Activated T-helper 2 cell treated with anti-CD3 and anti-CD28 coated beads, Interferon-gamma antibody, Interleukin-2, Interleukin-4, amounts not matched to agents 10 μg/mL and 5 μg/mL and 100 μg/mL, durations not matched to agents 14 hours and 24 hours and 36 hours (primary cell): ENCODE measurements around the gene TPSG1. TPM values are rescaled to one million over a fixed set of nuclear protein-coding genes. Genes with fewer than 3 reads are reported as not detected.
"Not testable (repeated sequence)": the region's sequence is repeated elsewhere in the genome, so short reads cannot be mapped to it uniquely, and the experiment has no call there.

ENCODE experiments used
- DNase-seq: peaks from one replicate; pipeline ENCODE4 v3.0.0; 2021; ENCODE audit warnings: low spot score
- H3K27ac Mint-ChIP-seq: one replicate; pipeline ENCODE4 v1.8.0; 2021; ENCODE audit warnings: mixed read lengths
- H3K27me3 Mint-ChIP-seq: one replicate; pipeline ENCODE4 v1.8.0; 2021; ENCODE audit warnings: low read depth, mixed read lengths
- H3K36me3 Mint-ChIP-seq: one replicate; pipeline ENCODE4 v1.8.0; 2021; ENCODE audit warnings: low read depth, mixed read lengths
- H3K4me1 Mint-ChIP-seq: one replicate; pipeline ENCODE4 v1.8.0; 2021; ENCODE audit warnings: low read depth, mixed read lengths
- H3K4me3 Mint-ChIP-seq: one replicate; pipeline ENCODE4 v1.8.0; 2021; ENCODE audit warnings: low read depth, mild to moderate bottlenecking, moderate library complexity, mixed read lengths
- H3K9me3 Mint-ChIP-seq: one replicate; pipeline ENCODE4 v1.8.0; 2021; ENCODE audit warnings: mixed read lengths
- intact Hi-C: fragments of 100-400 bp; cut with micrococcal nuclease; formaldehyde crosslinking; loops from one replicate; pipeline ENCODE4 v1.15.1; 2023
- total RNA-seq: library from RNA; stranded (reverse); gene quantifications from 2 replicates; pipeline ENCODE4 v1.2.3, GENCODE V29; 2022

Gene TPSG1
- total RNA-seq, 1 donor from 2014 or later, result not detected

DNA sequence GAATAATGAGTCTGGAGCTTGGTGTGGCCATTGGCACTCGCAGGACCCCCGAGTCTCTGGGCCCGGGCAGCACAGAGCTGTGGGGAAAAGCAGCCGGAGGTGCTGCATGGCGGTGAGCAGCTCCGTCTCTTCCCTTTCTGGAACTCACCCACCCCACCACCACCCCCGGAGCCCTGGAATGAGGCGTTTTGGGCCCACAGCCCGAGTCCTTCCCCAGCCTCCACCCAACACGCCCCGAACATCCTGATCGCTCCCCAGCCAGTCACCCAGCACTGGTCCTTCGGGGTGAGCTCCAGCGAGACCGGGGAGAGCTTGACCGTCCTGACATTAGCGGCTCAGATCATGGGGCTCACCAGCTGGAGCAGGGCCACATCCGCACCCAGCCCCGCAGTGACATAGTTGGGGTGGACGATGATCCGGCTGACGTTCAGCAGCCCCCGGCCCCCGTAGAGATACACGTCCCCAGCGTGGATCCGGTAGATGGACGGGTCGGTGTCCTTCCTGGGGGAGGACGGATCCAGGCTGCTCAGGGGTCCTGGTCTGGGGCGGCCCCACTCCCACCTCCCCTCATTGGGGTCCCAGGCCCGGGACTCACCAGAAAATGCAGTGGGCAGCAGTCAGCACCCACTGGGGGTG is 37.3 kb upstream of the TPSG1 start:
- Mint-ChIP-seq H3K36me3 (no peaks in the 10 kb centered on the region), H3K9me3 (peaks cover 10% of the 10 kb centered on the region), H3K27ac (no peak overlapping the region), H3K27me3 (peaks cover 10% of the 10 kb centered on the region), H3K4me3 (no peak overlapping the region), H3K4me1 (no peaks in the 10 kb centered on the region)
- no peak for DNase-seq
- intact Hi-C loops, result no loop called here

DNA sequence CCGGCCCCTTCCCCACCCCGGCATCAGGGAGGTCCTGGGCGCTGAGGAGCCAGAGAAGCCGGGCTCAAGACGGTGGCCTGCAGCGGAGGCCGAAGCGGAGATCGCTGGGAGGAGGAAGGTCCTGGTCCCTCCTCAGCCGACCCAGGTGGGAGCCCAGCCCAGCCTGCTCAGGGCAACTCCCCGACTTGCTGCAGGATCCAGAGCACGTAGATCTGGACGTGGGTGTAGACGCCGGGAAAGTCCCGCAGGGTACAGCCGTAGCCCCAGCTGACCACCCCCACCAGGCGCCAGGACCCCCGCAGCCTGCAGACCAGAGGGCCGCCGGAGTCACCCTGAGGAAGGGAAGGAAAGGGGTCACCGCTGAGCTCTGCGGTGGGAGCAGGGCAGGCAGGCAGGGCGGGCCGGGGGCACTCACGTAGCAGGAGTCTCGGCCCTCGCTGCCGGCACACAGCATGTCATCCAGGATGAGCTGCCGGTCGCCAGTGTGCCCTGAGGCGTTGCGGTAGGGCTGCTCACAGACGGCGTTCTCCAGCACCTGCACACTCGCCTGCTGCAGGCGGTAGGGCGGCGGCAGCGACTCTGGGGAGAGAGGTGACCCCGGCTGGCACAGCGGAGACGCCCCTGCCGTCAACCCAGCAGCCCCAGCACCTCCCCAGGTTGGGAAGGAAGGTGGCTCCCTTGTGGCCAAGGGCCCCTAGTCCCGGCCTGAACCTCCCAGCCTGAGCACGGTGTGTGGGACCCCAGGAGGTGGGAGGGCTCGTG is 36.2 kb upstream of the TPSG1 start:
- intact Hi-C loops, result no loop called here
- H3K4me1 Mint-ChIP-seq, result no peaks in the 10 kb centered on the region
- H3K36me3 Mint-ChIP-seq, result no peaks in the 10 kb centered on the region
- peaks cover 10% of the 10 kb centered on the region for H3K27me3 Mint-ChIP-seq
- DNase-seq, result no peak
- H3K9me3 Mint-ChIP-seq, result peaks cover 10% of the 10 kb centered on the region
- no peak overlapping the region for H3K27ac Mint-ChIP-seq
- H3K4me3 Mint-ChIP-seq, result no peak overlapping the region

DNA sequence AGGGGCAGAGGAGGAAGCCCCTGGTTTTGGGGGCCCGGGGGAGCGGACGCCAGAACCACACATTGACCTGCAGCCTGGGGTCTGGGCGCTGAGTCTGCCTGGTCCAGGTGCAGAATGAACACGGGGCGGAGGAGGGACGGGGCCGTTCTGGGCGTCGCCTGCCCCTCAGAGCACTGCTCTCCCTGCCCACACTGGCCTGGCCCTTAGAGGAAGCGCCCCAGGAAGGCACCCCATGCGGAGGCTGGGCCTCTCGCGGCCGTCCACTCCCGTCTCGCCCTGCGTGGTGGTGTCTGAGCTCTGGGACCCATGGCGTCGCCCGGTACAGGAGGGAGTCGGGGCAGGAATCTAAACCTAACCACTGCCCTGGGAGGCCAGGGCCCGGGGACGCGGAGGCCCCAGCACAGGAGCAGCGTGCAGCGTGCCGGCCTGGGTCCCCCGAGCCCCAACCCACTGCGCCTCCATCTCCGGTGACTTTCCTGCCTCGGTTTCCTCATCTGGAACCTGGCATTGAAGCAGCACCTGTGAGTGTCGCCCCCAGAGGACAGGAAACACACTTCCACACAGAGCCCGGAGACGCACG is 35.1 kb upstream of the TPSG1 start:
- Mint-ChIP-seq H3K4me1 (no peaks in the 10 kb centered on the region), H3K4me3 (no peak overlapping the region), H3K36me3 (no peaks in the 10 kb centered on the region), H3K27me3 (peaks cover 10% of the 10 kb centered on the region), H3K9me3 (peaks cover 10% of the 10 kb centered on the region), H3K27ac (no peak overlapping the region)
- intact Hi-C loops, result no loop called here
- no peak for DNase-seq

DNA sequence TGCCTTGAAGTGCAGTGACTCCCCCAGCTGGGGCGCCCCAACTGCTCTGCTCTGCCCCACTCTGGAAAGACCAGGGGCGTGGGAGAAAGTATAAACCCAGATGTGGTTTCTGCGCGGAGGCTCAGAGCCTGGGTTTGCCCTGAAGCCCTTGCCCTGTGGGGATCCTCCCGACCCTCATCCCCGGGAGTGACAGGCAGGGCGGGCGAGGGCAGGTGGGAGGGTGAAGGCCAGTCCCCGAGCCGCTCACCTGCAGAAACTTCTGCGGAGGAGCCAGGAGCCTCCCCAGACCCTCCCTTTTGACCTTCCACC is 34.6 kb upstream of the TPSG1 start:
- Mint-ChIP-seq H3K36me3 (no peaks in the 10 kb centered on the region), H3K27ac (no peak overlapping the region), H3K27me3 (peaks cover 10% of the 10 kb centered on the region), H3K4me1 (no peaks in the 10 kb centered on the region), H3K9me3 (peaks cover 7% of the 10 kb centered on the region), H3K4me3 (no peak overlapping the region)
- intact Hi-C loops, result no loop called here
- DNase-seq, result no peak

DNA sequence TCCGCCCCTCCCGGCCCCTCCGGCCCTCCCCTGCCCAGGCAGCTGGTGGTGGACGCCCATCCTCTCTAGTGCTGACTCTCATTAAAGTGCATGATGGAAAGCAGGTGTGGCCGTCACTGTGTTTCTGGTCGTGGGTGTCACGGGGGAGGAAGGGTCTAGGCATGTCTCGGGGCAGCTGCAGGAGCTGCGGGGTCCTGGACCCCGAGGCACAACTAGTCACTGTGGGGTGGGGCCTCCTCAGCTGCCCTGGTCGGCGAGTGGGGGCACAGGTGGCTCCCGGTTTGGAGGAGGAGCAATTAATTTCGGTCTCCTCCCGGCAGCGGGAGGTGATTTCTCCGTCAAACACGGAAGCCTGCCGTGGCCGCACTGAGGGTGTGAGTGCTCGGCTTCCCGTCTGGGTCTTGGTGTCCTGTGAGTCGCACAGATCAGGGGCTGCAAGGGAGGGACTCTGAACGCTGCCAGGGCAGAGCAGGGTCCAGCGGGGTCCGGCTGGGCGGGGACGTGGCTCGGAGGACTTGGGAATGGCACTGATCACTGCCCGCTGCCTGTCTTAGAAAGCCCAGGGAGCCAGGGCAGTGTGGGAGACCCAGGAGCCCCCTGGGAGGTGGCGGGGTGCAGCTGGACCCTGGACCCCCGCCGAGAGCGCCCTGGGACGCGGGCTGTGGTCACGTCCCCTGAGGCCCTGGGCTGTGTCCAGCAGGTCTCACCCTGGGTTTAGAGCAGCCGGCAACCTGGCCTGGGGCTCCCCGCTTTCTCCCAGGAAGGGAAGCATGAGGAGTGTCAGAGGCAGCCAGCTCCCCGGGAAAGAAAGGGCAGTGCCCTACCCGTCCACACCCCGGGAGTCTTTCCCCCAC is 34.1 kb upstream of the TPSG1 start:
- no peak for DNase-seq
- peaks cover 2% of the 10 kb centered on the region for H3K9me3 Mint-ChIP-seq
- intact Hi-C loops, result no loop called here
- peaks cover 10% of the 10 kb centered on the region for H3K27me3 Mint-ChIP-seq
- no peak overlapping the region for H3K27ac Mint-ChIP-seq
- no peaks in the 10 kb centered on the region for H3K4me1 Mint-ChIP-seq
- H3K36me3 Mint-ChIP-seq, result no peaks in the 10 kb centered on the region
- no peak overlapping the region for H3K4me3 Mint-ChIP-seq

DNA sequence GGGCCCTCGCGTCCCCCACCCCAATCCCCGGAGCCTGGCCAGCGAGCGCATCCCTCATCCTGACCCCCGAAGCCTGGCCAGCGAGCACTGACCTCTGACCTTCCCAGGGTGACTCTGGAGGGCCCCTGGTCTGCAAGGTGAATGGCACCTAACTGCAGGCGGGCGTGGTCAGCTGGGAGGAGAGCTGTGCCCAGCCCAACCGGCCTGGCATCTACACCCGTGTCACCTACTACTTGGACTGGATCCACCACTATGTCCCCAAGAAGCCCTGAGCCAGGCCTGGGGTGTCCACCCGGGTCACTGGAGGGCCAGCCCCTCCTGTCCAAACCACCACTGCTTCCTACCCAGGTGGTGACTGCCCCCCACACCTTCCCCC is 33.1 kb upstream of the TPSG1 start:
- Mint-ChIP-seq H3K4me1 (no peaks in the 10 kb centered on the region), H3K9me3 (no peaks in the 10 kb centered on the region), H3K27me3 (peaks cover 10% of the 10 kb centered on the region), H3K36me3 (no peaks in the 10 kb centered on the region), H3K4me3 (no peak overlapping the region), H3K27ac (no peak overlapping the region)
- intact Hi-C loops, result no loop called here
- no peak for DNase-seq

DNA sequence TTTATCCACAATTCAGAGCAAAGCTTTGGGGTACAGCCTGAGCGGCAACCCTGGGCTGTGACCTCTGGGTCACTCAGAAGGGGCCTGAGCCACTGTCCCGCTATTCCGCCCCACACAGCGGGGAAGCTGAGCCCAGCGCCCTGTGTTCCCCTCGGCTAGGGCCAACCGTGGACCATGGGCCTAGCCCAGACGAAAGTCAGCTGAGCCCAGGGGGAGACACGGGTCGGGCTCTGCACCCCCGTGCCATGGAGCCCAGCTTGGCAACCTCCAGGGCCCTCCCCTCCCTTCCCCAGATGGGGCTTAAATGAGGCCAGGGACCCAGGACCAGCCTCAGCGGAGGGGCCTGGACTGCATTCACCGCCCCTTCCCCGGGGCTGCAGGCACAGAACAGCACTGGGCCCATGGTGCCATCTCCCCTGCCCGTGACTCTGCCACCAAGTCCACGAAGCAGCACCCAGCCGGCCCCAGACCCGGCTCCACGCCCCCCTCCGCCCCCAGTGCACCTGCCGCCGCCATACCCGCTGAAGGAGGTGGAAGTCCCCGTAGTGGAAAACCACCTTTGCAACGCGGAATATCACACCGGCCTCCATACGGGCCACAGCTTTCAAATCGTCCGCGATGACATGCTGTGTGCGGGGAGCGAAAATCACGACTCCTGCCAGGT is 32.6 kb upstream of the TPSG1 start:
- Mint-ChIP-seq H3K4me1 (no peaks in the 10 kb centered on the region), H3K4me3 (no peak overlapping the region), H3K9me3 (no peaks in the 10 kb centered on the region), H3K36me3 (no peaks in the 10 kb centered on the region), H3K27ac (no peak overlapping the region), H3K27me3 (peaks cover 10% of the 10 kb centered on the region)
- DNase-seq, result no peak
- intact Hi-C loops, result no loop called here

DNA sequence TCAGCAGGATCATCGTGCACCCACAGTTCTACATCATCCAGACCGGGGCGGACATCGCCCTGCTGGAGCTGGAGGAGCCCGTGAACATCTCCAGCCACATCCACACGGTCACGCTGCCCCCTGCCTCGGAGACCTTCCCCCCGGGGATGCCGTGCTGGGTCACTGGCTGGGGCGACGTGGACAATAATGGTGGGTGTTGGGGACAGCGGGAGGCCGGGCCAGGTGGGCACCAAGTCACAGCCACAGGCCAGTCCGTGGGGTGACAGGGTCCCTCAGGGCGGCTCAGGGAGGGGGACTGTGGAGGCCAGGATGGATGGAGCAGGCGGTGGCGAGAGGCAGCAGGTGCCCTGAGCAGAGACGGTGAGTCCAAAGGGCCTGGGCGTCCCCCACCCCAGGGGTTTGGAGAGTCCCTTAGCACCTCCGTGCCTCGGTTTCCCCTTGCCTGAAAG is 31.8 kb upstream of the TPSG1 start:
- DNase-seq, result no peak
- Mint-ChIP-seq H3K27ac (no peak overlapping the region), H3K27me3 (peaks cover 8% of the 10 kb centered on the region), H3K4me1 (no peaks in the 10 kb centered on the region), H3K4me3 (no peak overlapping the region), H3K9me3 (no peaks in the 10 kb centered on the region), H3K36me3 (no peaks in the 10 kb centered on the region)
- intact Hi-C loops, result no loop called here

DNA sequence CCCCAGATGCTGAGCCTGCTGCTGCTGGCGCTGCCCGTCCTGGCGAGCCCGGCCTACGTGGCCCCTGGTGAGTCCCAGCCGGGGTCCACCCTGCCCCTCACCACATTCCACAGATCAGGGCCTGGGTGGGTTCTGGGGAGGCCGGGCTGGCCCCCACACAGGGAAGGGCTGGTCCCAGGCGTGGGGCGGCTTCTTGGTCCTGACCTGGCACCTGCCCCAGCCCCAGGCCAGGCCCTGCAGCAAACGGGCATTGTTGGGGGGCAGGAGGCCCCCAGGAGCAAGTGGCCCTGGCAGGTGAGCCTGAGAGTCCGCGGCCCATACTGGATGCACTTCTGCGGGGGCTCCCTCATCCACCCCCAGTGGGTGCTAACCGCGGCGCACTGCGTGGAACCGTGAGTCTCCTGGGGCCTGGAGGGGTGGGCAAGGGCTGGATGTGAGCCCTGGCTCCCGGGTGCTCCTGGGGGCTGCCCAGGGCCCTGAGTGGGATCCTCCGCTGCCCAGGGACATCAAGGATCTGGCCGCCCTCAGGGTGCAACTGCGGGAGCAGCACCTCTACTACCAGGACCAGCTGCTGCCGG is 31.3 kb upstream of the TPSG1 start:
- H3K4me3 Mint-ChIP-seq, intact Hi-C loops: not testable (repeated sequence)

DNA sequence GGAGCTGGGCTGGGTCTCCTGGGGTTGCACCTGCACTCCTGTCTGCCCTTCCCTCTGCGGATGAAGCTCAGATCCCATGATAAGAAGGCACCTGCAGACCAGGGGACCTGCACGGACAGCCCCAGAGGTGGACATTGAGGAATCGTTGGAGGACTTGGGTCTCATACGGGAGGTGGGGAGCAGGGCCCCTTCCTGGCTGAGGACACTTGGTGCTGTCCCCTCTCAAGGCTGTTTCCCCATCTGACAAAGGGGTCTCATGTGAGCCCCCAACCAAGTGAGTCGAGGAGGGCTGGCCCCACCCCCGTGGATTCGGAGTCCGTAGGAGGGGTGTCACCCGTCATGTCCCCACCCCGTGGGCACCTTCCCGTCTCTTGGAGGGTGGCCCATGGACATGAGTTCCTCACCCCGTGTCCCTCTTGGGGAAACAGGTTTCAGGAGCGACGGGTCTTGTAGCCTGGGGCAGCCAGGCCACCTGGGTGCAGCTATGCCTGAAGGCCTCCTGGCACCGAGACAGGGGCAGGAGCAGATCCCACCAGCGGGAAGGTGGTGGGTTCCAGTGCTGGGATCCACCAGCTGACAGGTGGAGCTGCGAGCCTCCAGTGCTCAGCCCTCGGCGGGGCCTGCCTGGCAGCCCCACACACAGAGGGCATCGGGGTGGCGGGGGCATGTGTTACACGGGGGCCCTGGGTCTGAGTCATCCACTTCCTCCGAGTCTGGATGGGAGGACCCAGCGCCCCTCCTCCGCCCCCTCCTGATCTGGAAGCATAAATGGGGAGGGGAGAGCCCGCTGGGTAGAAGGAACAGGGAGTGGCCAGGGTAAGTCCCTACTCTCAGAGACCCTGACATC is 30.4 kb upstream of the TPSG1 start, which contains the start of gene TPSD1:
Gene TPSD1 (plus strand): TSS at position 794 of the 847 bp plus-strand sequence. CDS start 212 bp downstream, outside the sequence.
- H3K9me3 Mint-ChIP-seq, H3K4me3 Mint-ChIP-seq, H3K4me1 Mint-ChIP-seq, DNase-seq, H3K27me3 Mint-ChIP-seq, H3K36me3 Mint-ChIP-seq, H3K27ac Mint-ChIP-seq, intact Hi-C loops: not testable (repeated sequence)

More for the DNA sequence above, 31.3 kb upstream of the TPSG1 start:
- not testable (repeated sequence) for H3K4me1 Mint-ChIP-seq, H3K27me3 Mint-ChIP-seq, H3K27ac Mint-ChIP-seq, H3K9me3 Mint-ChIP-seq, DNase-seq, H3K36me3 Mint-ChIP-seq

DNA sequence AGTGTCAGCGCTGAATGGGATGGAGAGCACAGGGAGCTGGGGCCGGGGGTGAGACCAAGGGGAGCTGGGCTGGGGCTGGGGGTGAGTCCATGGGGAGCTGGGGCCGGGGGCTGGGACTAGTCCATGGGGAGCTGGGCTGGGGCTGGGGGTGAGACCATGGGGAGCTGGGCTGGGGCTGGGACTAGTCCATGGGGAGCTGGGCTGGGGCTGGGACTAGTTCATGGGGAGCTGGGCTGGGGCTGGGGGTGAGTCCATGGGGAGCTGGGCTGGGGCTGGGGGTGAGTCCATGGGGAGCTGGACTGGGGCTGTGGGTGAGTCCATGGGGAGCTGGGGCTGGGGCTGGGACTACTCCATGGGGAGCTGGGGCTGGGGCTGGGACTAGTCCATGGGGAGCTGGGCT is 29.8 kb upstream of the TPSG1 start:
- H3K27ac Mint-ChIP-seq, H3K4me3 Mint-ChIP-seq, H3K36me3 Mint-ChIP-seq, intact Hi-C loops, H3K27me3 Mint-ChIP-seq, H3K9me3 Mint-ChIP-seq, H3K4me1 Mint-ChIP-seq, DNase-seq: not testable (repeated sequence)
